HTERT RPE-1 (cell line): Measurements from ENCODE around the gene CHD3.

ENCODE experiments used
- in situ Hi-C: fragments of 300-500 bp; cut with MboI; formaldehyde crosslinking; loops from 4 replicates; pipeline ENCODE4 v1.14.3; 2020; ENCODE audit warnings: low sequenced_read_pairs

The CHD3 gene

DNA sequence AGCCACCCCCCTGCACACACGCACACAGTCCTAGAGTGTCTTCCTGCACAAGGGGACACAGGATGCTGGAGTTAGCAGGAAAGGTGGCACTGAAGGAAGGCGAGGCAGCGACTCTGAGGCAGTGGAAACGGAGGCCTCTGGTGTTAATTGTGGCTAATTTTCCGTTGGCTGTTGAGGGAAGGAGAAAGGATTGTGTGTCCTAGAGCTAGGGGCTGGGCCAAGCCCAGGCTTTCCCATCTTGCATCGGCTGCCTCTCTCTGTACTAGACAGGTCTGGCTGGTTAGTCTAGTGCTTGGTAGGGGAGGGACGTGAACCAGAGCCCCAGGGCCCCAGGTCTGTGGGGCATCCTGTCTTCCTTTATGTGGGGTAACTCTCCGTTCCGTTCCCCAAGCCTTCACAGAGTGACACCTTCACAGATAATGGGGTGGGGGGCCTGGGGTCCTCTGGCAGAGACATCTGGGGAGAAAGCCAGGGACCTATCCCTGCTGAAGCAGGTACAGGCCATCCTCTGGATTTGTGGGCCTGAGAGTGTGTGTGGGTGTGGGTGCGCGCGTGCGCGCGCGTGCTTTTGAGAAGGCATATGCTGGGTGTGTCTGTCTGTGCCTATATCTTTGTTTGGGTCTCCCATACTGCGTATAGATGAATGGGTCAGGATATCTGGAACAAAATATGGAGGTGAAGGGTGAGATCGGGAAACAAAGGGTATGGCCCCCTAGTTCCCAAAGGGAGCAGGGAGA lies at the start of gene CHD3:
Gene CHD3 (plus strand): TSS at position 606 of the 737 bp plus-strand sequence. CDS start 212 bp downstream, outside the sequence.
- in situ Hi-C loops, result no loop called here

DNA sequence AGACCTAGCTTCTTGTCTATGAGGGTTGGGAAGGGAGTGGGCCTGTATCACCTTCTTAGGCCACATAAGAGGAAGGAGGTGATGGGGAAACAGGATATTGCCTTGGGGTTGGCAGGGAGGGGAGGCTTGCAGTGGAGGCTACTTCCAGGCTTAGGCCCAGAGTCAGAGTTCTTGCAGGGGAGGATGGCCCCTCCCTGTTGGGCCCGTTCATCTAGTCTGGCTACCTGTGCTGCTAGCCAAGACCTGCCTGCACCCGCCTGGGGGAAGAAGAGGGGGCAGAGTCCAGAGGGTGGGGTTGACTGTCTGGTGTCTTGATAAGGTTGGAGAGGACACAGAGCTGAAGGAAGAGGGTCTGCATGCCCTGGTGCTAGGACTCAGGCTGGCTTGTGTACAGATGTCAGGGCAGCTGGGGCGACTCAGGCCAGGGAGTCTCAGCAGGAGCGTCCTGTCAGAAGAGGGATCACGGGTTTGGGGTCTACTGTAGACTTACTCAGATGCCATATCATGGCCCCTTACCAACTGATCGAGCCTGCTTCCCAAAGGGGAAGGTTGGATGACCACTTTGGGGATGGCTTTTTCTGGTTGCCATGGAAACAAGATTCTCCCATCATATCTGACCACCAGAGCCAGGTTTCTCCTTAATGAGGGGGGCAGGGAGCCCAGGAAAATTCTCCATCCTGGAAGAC lies 49.3 kb upstream of the CHD3 start:
- in situ Hi-C loops, result no loop called here

DNA sequence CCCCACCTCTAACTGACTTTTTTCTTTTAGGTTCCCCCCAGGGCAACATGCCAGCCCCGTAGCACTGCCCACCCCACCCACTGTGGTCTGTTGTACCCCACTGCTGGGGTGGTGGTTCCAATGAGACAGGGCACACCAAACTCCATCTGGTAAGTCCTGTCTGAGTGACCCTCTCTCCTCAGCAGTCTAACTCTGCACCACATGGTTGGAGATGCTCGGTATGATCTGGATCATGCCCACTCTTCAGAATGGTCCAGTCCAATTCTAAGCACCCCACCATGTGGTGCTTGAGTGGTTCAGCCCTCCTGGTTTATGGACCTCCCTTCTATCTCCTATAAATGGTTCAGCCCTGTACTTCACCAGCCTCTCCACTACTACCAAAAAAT lies 48.7 kb upstream of the CHD3 start:
- in situ Hi-C loops, result no loop called here

DNA sequence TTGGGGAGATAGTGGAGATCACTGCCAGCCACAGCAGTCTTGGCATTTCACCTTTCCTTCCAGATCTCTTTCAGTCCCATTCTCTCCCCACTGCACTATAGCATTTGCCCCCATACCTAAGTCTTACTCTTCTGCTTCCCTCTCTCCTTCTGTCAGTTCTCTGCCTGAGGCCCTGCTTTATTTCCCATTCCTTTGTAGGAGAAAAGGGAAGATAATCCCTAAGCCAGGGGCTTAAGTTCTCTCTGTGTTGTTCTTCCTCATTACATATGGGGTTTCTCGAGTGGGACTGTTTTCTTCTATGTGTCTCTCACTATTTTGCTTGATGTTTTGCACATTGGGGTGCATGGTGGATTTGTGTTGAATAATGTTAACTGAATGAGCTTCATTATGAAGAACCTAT lies 48.1 kb upstream of the CHD3 start:
- in situ Hi-C loops, result no loop called here

DNA sequence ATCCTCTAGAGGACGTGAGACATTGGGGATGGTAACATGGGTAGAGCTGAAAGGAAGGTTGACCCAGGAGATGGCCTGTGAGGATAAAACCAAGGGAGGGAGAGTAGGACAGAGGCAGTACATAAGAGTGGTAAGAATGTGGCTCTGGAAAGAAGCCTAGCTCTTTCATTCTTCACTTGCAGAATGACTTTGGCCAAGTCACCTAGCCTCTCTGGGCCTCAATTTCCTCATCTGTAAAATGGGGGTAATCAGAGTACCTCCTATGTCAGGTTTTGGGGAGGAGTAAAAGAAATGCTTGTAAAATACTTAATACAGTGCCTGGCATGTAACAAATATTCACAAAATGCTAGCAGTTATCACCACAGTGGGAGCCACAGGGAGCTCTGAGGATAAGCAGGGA lies 47.7 kb upstream of the CHD3 start:
- in situ Hi-C loops, result no loop called here

DNA sequence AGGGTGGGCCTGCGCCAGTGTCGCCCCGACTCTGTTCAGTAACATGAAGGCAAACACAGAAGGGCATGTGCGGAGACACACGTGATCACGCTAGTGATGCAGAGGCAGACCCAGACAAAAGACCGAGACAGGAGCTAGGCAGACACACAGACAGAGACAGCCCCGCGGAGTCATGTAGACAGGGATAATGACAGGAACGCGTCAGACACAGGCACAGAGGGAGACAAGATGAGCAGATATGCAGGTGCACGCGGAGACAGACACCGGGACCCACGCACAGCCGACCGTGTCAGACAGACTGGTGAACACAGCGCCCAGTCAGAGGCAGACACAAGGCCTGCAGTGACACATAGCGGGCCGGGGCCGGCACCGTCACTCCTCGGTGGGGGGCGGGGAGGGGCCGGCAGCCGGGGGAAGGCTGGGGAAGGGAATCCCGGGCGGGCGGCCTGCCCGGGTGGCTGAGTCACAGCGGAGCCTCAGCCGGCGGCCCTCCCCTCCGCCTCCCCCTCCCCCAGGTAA lies 47.1 kb upstream of the CHD3 start:
- in situ Hi-C loops, result no loop called here

DNA sequence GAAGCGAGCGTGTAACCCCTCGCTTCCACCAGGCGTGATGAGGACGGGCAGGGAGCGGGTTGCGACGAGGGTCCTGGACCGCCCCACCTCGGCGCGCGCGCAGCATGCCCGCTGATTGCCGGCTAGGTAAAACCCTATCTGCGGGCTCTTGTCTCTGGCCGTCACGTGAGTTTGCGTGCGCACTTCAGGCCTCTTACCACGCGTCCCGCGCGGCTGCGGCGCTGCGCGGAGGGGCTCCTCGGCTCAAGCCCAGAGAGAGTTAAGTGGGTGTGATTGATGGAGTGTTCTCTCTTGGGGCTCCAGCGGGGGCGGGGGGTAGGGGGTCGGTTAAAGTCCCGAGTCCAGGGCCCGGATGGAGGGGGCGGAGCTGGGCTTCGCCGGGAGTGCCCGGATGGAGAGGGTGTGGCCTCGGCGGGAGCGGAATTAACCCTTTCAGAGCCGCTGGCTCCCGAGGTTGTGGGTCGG lies 46.6 kb upstream of the CHD3 start:
- in situ Hi-C loops, result no loop called here

DNA sequence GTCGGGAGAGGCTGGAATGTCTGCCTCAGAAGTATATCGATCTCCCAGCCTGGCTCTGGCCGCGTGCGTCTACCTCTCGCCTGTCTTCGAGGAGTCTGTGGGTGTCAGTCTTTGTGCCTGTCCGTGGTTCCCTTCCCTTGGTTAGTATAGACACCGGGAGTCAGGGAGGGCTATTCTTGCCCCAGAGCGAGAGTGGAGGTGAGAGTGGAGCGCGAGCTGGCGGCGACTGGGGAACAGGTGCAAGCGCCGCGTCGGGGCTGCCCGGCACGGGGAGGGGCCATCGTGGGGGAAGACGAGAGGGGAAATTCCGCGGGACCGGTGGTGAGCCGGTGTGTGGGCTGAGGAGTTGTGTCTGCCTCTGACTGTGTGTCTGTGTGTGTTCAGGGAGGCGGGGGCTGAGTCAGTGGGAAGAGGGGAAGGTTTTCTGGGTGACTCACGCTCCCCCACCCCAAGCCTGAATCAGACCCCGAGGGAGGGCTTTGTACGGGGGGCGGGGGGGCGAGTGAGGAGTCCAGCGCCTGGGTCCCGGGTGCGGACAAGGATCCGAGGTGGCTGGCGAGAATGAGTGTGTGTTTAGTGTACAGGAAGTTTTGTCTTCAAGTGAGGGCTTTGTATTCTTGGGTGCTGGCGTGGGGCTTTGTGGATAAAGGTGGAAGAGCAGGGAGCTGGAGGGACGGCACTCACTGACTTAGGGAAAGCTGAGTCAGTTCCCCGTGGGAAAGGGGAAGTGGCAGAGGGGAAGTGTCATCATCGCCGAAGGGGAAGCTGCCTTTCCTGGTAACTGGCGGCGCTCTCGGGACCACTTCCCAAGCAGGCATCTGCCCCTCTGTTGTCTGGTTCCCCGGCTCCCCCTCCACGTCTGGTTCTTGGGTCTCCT lies 46.0 kb upstream of the CHD3 start:
- in situ Hi-C loops, result no loop called here

DNA sequence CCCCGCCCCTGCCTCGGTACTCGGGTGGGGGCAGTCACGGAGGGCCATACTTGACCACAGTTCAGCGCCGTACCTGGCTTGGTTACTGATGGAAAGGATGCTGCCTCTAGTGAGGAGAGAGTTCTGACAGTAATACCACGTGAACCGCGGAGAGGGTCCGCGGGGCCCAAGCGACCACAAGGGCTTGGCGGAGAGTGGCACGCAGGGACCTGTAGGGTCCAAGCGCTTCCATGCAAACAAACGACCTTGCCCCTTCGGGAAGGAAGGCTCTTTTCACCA lies 45.4 kb upstream of the CHD3 start:
- in situ Hi-C loops, result no loop called here

DNA sequence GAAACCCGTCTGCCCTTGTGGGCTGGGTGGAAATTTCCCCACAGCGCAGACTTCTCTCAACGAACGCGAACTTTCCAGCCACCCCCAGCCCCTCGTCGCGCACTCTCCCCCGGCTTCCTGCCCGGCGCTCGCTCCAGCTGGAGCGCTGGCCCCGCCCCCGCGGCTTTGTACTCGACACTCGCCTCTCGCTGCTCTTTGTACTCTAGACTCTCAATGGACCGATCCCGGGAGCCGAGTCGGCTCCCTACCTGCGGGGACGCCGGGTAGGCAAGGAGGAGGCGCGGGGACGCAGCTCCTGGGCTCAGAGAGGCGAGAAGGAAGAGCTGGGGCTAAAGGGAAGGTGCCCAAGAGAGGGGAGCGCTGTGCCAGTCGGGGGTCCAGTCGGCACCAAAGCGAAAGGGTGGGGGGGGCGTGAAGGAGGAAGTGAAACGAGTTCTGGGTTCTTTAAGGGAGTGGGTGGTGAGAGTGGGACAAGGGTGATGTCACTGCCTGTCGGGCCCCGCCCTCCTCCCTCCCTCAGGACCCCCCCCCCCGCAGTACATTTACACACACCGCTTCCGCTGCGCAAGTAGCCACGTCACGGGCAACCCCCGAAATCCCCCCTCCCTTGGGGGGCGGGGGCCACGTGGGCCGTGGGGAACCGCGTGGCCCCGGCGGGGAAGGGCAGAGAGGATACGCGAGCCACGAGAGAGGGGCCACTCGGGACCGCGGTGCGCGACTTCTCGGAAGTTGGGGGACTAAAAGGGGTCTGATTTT lies 44.9 kb upstream of the CHD3 start:
- in situ Hi-C loops, result no loop called here

DNA sequence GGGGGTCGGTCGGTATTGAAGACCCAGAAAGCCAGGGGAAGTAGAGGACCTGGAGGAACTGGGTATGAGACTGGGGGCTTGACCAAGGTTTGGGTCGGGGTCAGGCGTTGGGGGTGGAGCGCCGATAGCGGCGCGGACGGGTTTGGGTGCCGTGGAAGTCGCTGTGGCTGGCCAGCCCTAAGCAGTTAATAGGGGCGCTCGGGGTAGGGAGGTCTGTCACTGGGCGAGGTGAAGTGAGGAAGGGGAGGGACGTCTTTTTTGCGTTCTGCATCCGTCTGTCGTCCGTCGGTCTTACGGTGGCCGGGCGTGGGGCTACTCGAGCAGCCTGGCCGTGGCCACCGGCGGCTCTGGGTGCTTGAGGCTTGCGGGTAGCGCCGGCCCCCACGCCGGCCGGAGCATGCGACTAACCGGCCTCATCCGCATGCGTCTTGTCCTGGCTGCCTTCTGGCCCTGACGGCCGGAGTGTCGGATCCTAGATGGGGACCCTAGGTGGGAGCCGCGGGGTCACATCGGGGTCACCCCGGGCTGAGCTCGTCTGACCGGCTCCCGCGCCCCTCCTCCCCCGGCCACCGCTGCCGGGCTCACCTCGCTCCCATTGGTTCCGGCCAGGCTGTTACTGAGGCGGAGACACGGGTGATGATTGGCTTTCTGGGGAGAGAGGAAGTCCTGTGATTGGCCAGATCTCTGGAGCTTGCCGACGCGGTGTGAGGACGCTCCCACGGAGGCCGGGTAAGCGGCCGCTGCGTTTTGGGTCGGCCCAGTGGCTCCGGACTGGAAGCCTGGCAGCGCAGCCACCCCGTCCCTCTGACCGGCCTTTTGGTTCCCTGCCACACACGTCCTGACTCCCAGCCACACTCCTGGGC lies 44.1 kb upstream of the CHD3 start:
- in situ Hi-C loops, result no loop called here

DNA sequence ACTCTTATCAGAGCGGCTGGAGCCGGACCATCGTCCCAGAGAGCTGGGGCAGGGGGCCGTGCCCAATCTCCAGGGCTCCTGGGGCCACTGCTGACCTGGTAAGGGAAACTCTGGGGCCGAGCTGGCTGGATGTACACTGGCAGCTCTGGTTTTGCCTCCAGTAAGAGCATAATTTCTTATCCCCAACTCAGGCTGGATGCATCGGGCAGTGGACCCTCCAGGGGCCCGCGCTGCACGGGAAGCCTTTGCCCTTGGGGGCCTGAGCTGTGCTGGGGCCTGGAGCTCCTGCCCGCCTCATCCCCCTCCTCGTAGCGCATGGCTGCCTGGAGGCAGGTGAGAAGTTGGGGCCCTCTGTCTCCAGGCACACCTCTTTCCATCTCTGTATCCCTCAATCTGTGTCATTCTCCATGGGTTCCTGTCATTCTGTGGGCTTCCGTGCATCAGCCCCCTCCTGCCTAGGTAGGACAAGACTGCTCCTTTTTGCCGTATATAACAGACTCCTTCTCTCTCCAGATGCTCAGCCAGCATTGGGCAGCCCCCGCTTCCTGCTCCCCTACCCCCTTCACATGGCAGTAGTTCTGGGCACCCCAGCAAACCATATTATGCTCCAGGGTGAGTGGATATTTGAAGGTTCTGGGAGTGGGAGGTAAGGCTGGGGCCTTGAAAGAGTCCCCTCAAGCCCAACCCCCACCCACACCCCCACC lies 43.1 kb upstream of the CHD3 start:
- in situ Hi-C loops, result no loop called here

DNA sequence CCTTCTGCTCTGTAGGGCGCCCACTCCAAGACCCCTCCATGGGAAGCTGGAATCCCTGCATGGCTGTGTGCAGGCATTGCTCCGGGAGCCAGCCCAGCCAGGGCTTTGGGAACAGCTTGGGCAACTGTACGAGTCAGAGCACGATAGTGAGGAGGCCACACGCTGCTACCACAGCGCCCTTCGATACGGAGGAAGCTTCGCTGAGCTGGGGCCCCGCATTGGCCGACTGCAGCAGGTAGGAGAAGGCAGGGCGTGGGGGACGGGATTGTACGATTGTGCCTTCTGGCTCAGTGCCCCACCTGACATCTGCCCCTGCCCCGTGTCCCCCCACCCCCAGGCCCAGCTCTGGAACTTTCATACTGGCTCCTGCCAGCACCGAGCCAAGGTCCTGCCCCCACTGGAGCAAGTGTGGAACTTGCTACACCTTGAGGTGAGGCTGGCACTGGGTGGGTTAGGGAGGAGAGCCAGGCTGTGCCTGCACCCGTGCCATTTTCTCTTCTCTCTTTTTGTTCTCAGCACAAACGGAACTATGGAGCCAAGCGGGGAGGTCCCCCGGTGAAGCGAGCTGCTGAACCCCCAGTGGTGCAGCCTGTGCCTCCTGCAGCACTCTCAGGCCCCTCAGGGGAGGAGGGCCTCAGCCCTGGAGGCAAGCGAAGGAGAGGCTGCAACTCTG lies 42.4 kb upstream of the CHD3 start:
- in situ Hi-C loops, result no loop called here

DNA sequence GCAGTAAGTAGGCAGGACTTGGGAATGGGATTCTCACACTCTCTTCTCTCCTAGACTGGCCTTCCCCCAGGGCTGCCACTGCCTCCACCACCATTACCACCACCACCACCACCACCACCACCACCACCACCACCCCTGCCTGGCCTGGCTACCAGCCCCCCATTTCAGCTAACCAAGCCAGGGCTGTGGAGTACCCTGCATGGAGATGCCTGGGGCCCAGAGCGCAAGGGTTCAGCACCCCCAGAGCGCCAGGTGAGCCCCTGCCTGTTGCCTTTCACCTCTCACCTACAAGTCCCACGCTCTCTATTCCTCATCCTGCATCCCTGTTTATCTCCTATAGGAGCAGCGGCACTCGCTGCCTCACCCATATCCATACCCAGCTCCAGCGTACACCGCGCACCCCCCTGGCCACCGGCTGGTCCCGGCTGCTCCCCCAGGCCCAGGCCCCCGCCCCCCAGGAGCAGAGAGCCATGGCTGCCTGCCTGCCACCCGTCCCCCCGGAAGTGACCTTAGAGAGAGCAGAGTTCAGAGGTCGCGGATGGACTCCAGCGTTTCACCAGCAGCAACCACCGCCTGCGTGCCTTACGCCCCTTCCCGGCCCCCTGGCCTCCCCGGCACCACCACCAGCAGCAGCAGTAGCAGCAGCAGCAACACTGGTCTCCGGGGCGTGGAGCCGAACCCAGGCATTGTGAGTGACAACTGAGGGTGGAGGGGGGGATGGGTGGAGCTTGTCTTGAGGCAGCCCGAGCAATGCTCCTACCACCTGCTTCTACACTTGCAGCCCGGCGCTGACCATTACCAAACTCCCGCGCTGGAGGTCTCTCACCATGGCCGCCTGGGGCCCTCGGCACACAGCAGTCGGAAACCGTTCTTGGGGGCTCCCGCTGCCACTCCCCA lies 41.6 kb upstream of the CHD3 start:
- in situ Hi-C loops, result no loop called here

DNA sequence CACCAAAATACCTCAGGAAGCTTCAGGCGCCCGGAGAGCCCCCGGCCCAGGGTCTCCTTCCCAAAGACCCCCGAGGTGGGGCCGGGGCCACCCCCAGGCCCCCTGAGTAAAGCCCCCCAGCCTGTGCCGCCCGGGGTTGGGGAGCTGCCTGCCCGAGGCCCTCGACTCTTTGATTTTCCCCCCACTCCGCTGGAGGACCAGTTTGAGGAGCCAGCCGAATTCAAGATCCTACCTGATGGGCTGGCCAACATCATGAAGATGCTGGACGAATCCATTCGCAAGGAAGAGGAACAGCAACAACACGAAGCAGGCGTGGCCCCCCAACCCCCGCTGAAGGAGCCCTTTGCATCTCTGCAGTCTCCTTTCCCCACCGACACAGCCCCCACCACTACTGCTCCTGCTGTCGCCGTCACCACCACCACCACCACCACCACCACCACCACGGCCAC lies 40.4 kb upstream of the CHD3 start:
- in situ Hi-C loops, result no loop called here

DNA sequence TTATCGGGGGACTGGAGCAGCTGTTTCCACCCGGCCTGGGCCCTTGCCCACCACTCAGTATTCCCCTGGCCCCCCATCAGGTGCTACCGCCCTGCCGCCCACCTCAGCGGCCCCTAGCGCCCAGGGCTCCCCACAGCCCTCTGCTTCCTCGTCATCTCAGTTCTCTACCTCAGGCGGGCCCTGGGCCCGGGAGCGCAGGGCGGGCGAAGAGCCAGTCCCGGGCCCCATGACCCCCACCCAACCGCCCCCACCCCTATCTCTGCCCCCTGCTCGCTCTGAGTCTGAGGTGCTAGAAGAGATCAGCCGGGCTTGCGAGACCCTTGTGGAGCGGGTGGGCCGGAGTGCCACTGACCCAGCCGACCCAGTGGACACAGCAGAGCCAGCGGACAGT lies 39.9 kb upstream of the CHD3 start:
- in situ Hi-C loops, result no loop called here

DNA sequence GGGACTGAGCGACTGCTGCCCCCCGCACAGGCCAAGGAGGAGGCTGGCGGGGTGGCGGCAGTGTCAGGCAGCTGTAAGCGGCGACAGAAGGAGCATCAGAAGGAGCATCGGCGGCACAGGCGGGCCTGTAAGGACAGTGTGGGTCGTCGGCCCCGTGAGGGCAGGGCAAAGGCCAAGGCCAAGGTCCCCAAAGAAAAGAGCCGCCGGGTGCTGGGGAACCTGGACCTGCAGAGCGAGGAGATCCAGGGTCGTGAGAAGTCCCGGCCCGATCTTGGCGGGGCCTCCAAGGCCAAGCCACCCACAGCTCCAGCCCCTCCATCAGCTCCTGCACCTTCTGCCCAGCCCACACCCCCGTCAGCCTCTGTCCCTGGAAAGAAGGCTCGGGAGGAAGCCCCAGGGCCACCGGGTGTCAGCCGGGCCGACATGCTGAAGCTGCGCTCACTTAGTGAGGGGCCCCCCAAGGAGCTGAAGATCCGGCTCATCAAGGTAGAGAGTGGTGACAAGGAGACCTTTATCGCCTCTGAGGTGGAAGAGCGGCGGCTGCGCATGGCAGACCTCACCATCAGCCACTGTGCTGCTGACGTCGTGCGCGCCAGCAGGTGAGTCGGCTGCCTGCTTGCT lies 39.3 kb upstream of the CHD3 start:
- in situ Hi-C loops, result no loop called here
